Pancreas (tissue), 10 donors: ENCODE data around the gene WRNIP1. TPM values are rescaled to one million over a fixed set of nuclear protein-coding genes. Genes with fewer than 3 reads are reported as not detected.

Source experiments
- ATAC-seq, 4 donors: fragments of 200-7000 bp; cut with Tn5 transposase; one replicate each; pipeline versions ENCODE4 v1.8.0 to v1.9.1; 2020; ENCODE audit warnings: mild to moderate bottlenecking in 4 of 4, moderate library complexity in 4 of 4
- DNase-seq, 6 donors: peaks; one replicate each; pipeline ENCODE4 v3.0.0-alpha.2; 2020
- FAIRE-seq: peaks from 2 replicates; lab custom pipeline; 2012; peaks lifted over from hg19 to GRCh38; lab: Jason Lieb, UNC
- H3K27ac ChIP-seq, 4 donors: fragments of 200-600 bp; sonication (generic); 1 replicate in 3 of 4; 2 replicates in 1 of 4; pipeline versions ENCODE4 v1.5.0 to v1.8.0; 2020
- H3K27me3 ChIP-seq, 4 donors: fragments of 200-600 bp; one replicate each; pipeline ENCODE4 v1.8.0; 2021
- H3K36me3 ChIP-seq, 3 donors: fragments of 200-600 bp; sonication (generic) in 1 of 3; one replicate each; pipeline versions ENCODE4 v1.5.0 to v1.8.0; 2020 to 2021
- H3K4me1 ChIP-seq, 3 donors: fragments of 200-600 bp; one replicate each; pipeline ENCODE4 v1.8.0; 2021
- H3K4me3 ChIP-seq, 4 donors: fragments of 200-600 bp; sonication (generic) in 2 of 4; one replicate each; pipeline versions ENCODE4 v1.5.0 to v1.8.0; 2020 to 2021
- H3K9me3 ChIP-seq, 4 donors: fragments of 200-600 bp; one replicate each; pipeline ENCODE4 v1.8.0; 2021
- WGBS, 2 donors: extraction: QIAGEN DNeasy Blood & Tissue Kit; methylation state at CpG; one replicate each; pipeline ENCODE4 v1.1.7; 2013; 5-methylcytosine and 5-hydroxymethylcytosine counted together
- intact Hi-C, 3 donors: fragments of 100-400 bp; cut with DNase I; formaldehyde crosslinking; loops; one replicate each; pipeline versions ENCODE4 v1.11.1 to v1.14.2; 2022
- polyA plus RNA-seq, 2 donors: library from polyadenylated mRNA; stranded (reverse); fragments of 200-250 nt; gene quantifications; one replicate each; pipeline ENCODE4 v1.2.3, GENCODE V29; 2013
- total RNA-seq, 6 donors: library from RNA; stranded (reverse); fragmentation: NEBNext Ultra II Directional in 4 of 6; extraction: Animal tissue kit (Norgen Biotek cat#: 25700) in 4 of 6; gene quantifications; one replicate each; pipeline versions ENCODE4 v1.2.1 to v1.2.4, GENCODE V29; 2021 to 2023
- TF ChIP-seq, protein P1 (sequence below), 4 donors: fragments of 200-600 bp; sonication (generic) in 3 of 4; IDR thresholded peaks; one replicate each; pipeline versions ENCODE4 v1.5.0 to v1.8.0; 2021; ENCODE audit warnings: antibody characterized with exemption in 4 of 4
- donor health status: healthy with polysubstance abuse.
- donor health status: DM: no; HTN: no; CAD: no; lungs with moderate emphysema.
- donor health status: DM: no; HTN: no; CAD: no.
- donor health status: control.
- donor health status: control.
- donor health status: Bipolar disorder and iron deficiency.
- donor health status: DM: yes; HTN: yes; CAD: no.
- donor health status: DM: no; HTN: no; CAD: no.
- donor health status: DM: no; HTN: no; CAD: no.
- donor health status: DM: yes; HTN: yes; CAD: no.

WRNIP1 gene
- total and polyA plus RNA-seq, 8 donors: 19.2 to 45.7 (median 23.8) TPM

DNA sequence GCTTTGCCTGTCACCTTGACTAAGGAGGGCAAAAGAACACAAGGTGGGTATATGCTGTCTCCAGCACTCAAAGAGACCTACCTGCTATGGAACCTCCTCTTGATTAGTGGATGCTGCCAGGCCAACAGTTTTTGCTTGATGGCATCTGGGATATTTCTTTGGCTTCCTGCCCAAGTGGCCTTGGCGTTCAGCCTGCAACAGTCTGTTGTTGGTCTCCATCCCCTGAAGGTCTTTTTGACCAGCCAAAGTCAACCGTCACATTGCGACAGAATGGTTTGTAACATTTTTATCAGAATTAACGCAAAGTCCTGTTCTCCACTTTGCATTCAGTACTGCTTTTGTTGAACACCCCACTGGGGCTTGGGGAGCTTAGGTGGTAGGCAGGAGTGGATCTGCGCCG, 39.3 kb downstream of the WRNIP1 start:
- FAIRE-seq (no peak), ATAC-seq (peak; percentile 2 to 39 (median 14)), DNase-seq (peak in 3 of 6 donors; percentile 61 to 66 (median 66))
- no peak overlapping the region for H3K4me3 ChIP-seq
- H3K9me3 ChIP-seq: no peaks in the 10 kb centered on the region
- peak overlapping the region in 2 of 4 donors; percentile 48 to 57 for H3K27ac ChIP-seq
- no peaks in the 10 kb centered on the region for H3K36me3 ChIP-seq
- intact Hi-C loops: no loop called here
- no peaks in the 10 kb centered on the region for H3K27me3 ChIP-seq
- WGBS, 2 donors: 46 to 49% methylated on average over 6 of the region's 6 CpGs
- H3K4me1 ChIP-seq: peaks cover 35 to 56% (median 37%) of the 10 kb centered on the region in 3 donors
- TF ChIP-seq, protein P1, sequence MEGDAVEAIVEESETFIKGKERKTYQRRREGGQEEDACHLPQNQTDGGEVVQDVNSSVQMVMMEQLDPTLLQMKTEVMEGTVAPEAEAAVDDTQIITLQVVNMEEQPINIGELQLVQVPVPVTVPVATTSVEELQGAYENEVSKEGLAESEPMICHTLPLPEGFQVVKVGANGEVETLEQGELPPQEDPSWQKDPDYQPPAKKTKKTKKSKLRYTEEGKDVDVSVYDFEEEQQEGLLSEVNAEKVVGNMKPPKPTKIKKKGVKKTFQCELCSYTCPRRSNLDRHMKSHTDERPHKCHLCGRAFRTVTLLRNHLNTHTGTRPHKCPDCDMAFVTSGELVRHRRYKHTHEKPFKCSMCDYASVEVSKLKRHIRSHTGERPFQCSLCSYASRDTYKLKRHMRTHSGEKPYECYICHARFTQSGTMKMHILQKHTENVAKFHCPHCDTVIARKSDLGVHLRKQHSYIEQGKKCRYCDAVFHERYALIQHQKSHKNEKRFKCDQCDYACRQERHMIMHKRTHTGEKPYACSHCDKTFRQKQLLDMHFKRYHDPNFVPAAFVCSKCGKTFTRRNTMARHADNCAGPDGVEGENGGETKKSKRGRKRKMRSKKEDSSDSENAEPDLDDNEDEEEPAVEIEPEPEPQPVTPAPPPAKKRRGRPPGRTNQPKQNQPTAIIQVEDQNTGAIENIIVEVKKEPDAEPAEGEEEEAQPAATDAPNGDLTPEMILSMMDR (IDR thresholded peaks at IDR 0.05): no peak

DNA sequence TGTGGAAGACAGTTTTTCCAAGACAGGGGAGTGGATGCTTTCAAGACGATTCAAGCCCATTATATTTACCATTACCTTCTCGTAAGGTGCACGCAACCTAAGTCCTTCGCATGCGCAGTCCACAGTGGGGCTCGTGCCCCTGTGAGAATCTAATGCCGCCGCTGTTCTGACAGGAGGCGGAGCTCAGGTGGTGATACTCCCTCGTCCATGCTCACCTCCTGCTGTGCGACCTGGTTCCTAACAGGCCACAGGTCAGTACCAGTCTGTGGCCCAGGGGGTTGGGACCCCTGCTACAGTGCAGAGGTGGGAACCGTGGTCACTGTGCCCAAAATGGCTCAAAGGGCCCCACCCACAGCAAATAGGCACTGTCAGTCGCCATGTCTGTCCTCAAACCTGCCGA, 39.8 kb downstream of the WRNIP1 start:
- no peak for ATAC-seq
- peaks cover 33 to 60% (median 37%) of the 10 kb centered on the region in 3 donors for H3K4me1 ChIP-seq
- no peak overlapping the region for H3K4me3 ChIP-seq
- TF ChIP-seq, protein P1 (IDR thresholded peaks at IDR 0.05): no peak
- peak overlapping the region in 2 of 4 donors; percentile 48 to 57 for H3K27ac ChIP-seq
- no peaks in the 10 kb centered on the region for H3K27me3 ChIP-seq
- no peaks in the 10 kb centered on the region for H3K9me3 ChIP-seq
- intact Hi-C loops: no loop called here
- FAIRE-seq: no peak
- 96 to 97% methylated on average over 14 of the region's 14 CpGs for WGBS, 2 donors
- H3K36me3 ChIP-seq: no peaks in the 10 kb centered on the region
- DNase-seq: no peak

DNA sequence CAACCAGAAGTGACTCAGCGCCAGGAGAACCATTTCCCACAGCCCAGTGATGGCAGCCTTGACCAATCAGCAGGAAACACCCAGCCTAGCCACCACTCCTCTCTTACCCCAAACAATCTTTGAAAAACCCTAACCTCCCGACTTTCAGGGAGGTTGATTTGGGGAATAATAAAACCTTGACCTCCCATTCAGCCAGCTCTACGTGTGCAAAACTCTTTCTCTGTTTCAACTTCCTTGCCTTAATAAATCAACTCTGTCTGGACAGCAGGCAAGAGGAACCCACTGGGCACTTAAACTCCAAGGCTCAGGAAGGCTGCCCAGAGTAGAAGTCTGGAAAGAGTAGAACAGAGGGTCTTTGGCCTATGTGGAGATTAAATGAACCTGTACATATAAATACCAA, 41.5 kb downstream of the WRNIP1 start:
- TF ChIP-seq, protein P1 (IDR thresholded peaks at IDR 0.05): no peak
- H3K4me3 ChIP-seq: no peak overlapping the region
- H3K27me3 ChIP-seq: no peaks in the 10 kb centered on the region
- peak overlapping the region in 2 of 4 donors; percentile 57 to 82 for H3K27ac ChIP-seq
- peaks cover 30 to 61% (median 30%) of the 10 kb centered on the region in 3 donors for H3K4me1 ChIP-seq
- DNase-seq (no peak), ATAC-seq (no peak), FAIRE-seq (no peak)
- intact Hi-C loops: no loop called here
- 78 to 81% methylated on average over 3 of the region's 3 CpGs for WGBS, 2 donors
- H3K9me3 ChIP-seq: no peaks in the 10 kb centered on the region
- H3K36me3 ChIP-seq: no peaks in the 10 kb centered on the region

DNA sequence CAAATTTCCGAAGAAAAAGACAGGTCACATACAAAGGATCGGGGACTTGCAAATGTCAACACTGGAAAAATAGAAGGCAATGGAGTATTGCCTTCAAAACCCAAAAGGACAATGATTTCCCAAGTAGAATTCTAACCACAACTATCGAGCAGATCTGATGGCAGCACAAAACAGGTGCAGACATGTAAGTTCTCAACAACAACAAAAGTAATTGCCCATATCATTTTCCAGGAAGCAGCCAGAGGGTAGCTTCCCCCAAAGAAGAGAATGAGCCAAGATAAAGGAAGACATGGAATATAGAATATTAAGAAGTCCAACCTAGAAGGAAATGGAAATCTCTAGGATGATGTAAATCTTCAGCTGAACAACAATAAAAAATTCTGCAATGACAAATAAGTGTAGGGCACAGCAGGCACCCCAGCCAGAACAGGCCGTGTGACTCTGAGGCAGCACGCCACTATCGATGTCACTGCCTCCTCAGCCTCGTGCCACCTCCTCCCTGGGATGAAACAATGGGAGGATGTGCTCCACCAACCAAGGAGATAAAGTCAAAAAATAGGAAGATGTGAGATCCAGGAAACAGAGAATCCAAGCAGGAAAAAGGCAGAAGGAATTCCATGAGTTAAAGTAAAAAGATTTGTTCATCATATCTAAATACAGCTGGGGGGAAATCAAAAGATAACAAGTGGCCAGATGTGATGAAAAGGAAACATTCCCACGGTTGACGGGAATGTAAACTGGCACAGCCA, 42.3 kb downstream of the WRNIP1 start:
- WGBS, 2 donors: 44% methylated on average over 9 of the region's 9 CpGs
- intact Hi-C loops: no loop called here

More for the DNA sequence above, 42.3 kb downstream of the WRNIP1 start:
- peak; percentile 41 to 77 (median 58) for ATAC-seq
- peak in 2 of 6 donors; percentile 62 to 71 for DNase-seq
- Histone ChIP-seq H3K4me1 (peaks cover 30 to 61% (median 30%) of the 10 kb centered on the region in 3 donors), H3K36me3 (no peaks in the 10 kb centered on the region), H3K27ac (peak overlapping the region in 3 of 4 donors; percentile 24 to 82 (median 57)), H3K4me3 (no peak overlapping the region), H3K9me3 (no peaks in the 10 kb centered on the region), H3K27me3 (no peaks in the 10 kb centered on the region)
- TF ChIP-seq, protein P1 (IDR thresholded peaks at IDR 0.05): no peak
- no peak for FAIRE-seq
